ENCODE data around the gene TBCA.
A peak's percentile ranks its signal among the peaks of the same experiment; 100 is the strongest.
"Not testable (repeated sequence)": the region's sequence is repeated elsewhere in the genome, so short reads cannot be mapped to it uniquely, and the experiment has no call there.

TBCA gene

GRCh38 chr5:77771452-77771851, 4.7 kb downstream of the TBCA start:
- DNase-seq = no peak

GRCh38 chr5:77770293-77771005, 5.7 kb downstream of the TBCA start:
- no peak for DNase-seq

- no peak for DNase-seq
Measured at GRCh38 chr5:77768978-77769377, 7.2 kb downstream of the TBCA start.

- no peak for DNase-seq
Measured at GRCh38 chr5:77767301-77767700, 8.8 kb downstream of the TBCA start.

- DNase-seq = no peak
Measured at GRCh38 chr5:77761606-77762005, 14.5 kb downstream of the TBCA start.

GRCh38 chr5:77758141-77758938, 17.8 kb downstream of the TBCA start:
- DNase-seq = no peak

GRCh38 chr5:77751328-77752023, 24.7 kb downstream of the TBCA start:
- peak; percentile 42 for DNase-seq

GRCh38 chr5:77750928-77751327, 25.2 kb downstream of the TBCA start:
- DNase-seq = not testable (repeated sequence)

GRCh38 chr5:77748160-77748559, 28.0 kb downstream of the TBCA start:
- no peak for DNase-seq

GRCh38 chr5:77744116-77744515, 32.0 kb downstream of the TBCA start:
- no peak for DNase-seq

- no peak for DNase-seq
Measured at GRCh38 chr5:77743181-77743580, 33.0 kb downstream of the TBCA start.

GRCh38 chr5:77741608-77742007, 34.5 kb downstream of the TBCA start:
- no peak for DNase-seq

- no peak for DNase-seq
Measured at GRCh38 chr5:77734885-77735284, 41.3 kb downstream of the TBCA start.

GRCh38 chr5:77733130-77733529, 43.0 kb downstream of the TBCA start:
- no peak for DNase-seq

- DNase-seq = no peak
Measured at GRCh38 chr5:77727190-77727589, 48.9 kb downstream of the TBCA start.

- DNase-seq = no peak
Measured at GRCh38 chr5:77725616-77726015, 50.5 kb downstream of the TBCA start.

- DNase-seq = no peak
Measured at GRCh38 chr5:77724934-77725333, 51.2 kb downstream of the TBCA start.

- peak; percentile 10 for DNase-seq
Measured at GRCh38 chr5:77719666-77720363, 56.3 kb downstream of the TBCA start.

GRCh38 chr5:77718934-77719610, 57.1 kb downstream of the TBCA start:
- DNase-seq = peak; percentile 19

GRCh38 chr5:77709993-77710685, 66.0 kb downstream of the TBCA start:
- DNase-seq = no peak

GRCh38 chr5:77709340-77709739, 66.8 kb downstream of the TBCA start:
- DNase-seq = no peak

GRCh38 chr5:77707791-77708190, 68.3 kb downstream of the TBCA start:
- DNase-seq = no peak
